ENCODE data around the gene STARD10.
A peak's percentile ranks its signal among the peaks of the same experiment; 100 is the strongest.

The STARD10 gene

GRCh38 chr11:72724021-72724551 lies 69.8 kb downstream of the STARD10 start:
- DNase-seq, result no peak

- DNase-seq, result no peak
Measured at GRCh38 chr11:72723508-72723907, 70.3 kb downstream of the STARD10 start.

- peak; percentile 82 to 87 for DNase-seq
Measured at GRCh38 chr11:72722050-72722748, 71.6 kb downstream of the STARD10 start.

GRCh38 chr11:72721689-72722049 lies 72.2 kb downstream of the STARD10 start:
- no peak for DNase-seq

GRCh38 chr11:72721276-72721675 lies 72.6 kb downstream of the STARD10 start:
- no peak for DNase-seq

- no peak for DNase-seq
Measured at GRCh38 chr11:72720784-72721183, 73.1 kb downstream of the STARD10 start.

- no peak for DNase-seq
Measured at GRCh38 chr11:72720047-72720446, 73.8 kb downstream of the STARD10 start.

GRCh38 chr11:72719551-72719950 lies 74.3 kb downstream of the STARD10 start:
- no peak for DNase-seq

GRCh38 chr11:72719144-72719543 lies 74.7 kb downstream of the STARD10 start:
- DNase-seq, result no peak

GRCh38 chr11:72718101-72718501 lies 75.7 kb downstream of the STARD10 start:
- no peak for DNase-seq

GRCh38 chr11:72716788-72717435 lies 76.9 kb downstream of the STARD10 start:
- DNase-seq, result no peak

GRCh38 chr11:72716290-72716689 lies 77.6 kb downstream of the STARD10 start:
- DNase-seq, result peak; percentile 26 to 43

GRCh38 chr11:72712841-72713240 lies 81.0 kb downstream of the STARD10 start:
- no peak for DNase-seq

- DNase-seq, result no peak
Measured at GRCh38 chr11:72712168-72712751, 81.6 kb downstream of the STARD10 start.

- DNase-seq, result no peak
Measured at GRCh38 chr11:72711141-72711540, 82.7 kb downstream of the STARD10 start.

- no peak for DNase-seq
Measured at GRCh38 chr11:72710278-72710677, 83.6 kb downstream of the STARD10 start.

GRCh38 chr11:72709478-72710238 lies 84.2 kb downstream of the STARD10 start:
- no peak for DNase-seq

- no peak for DNase-seq
Measured at GRCh38 chr11:72707032-72707431, 86.8 kb downstream of the STARD10 start.

GRCh38 chr11:72706579-72706978 lies 87.3 kb downstream of the STARD10 start:
- DNase-seq, result no peak

- DNase-seq, result no peak
Measured at GRCh38 chr11:72705442-72706365, 88.1 kb downstream of the STARD10 start.

- no peak for DNase-seq
Measured at GRCh38 chr11:72704783-72705265, 89.0 kb downstream of the STARD10 start.

Data from NCI-H2081 (cell line).